BE2C (cell line): Measurements from ENCODE around the gene INPP5E.

Experiments
- DNase-seq: peaks from one replicate; pipeline ENCODE4 v3.0.0-alpha.2; 2020
- H3K27me3 ChIP-seq: fragments of 250-450 bp; sonication (Bioruptor Pico); 2 replicates; pipeline ENCODE4 v1.5.1; 2020; ENCODE audit warnings: mild to moderate bottlenecking
- H3K36me3 ChIP-seq: fragments of 250-450 bp; sonication (Bioruptor Pico); 2 replicates; pipeline ENCODE4 v1.5.1; 2020; ENCODE audit warnings: mild to moderate bottlenecking
- H3K4me1 ChIP-seq: fragments of 250-450 bp; sonication (Bioruptor Pico); 2 replicates; pipeline ENCODE4 v1.5.1; 2020
- H3K4me3 ChIP-seq: 2 replicates; pipeline ENCODE4 v1.5.1; 2011; ENCODE audit warnings: low read depth, low read length
- H3K9me3 ChIP-seq: fragments of 250-450 bp; sonication (Bioruptor Pico); 2 replicates; pipeline ENCODE4 v1.5.1; 2020
- CTCF ChIP-seq: IDR thresholded peaks from 2 replicates; pipeline ENCODE4 v1.5.1; 2012; ENCODE audit warnings: mild to moderate bottlenecking, low read depth, low read length

The INPP5E gene

GRCh38 chr9:136433849-136434579, 5.6 kb downstream of the INPP5E start:
- H3K4me3 ChIP-seq = no peak overlapping the region
- no peaks in the 10 kb centered on the region for H3K27me3 ChIP-seq
- no peaks in the 10 kb centered on the region; the same call in 1 of the 2 replicates for H3K4me1 ChIP-seq
- no peak for DNase-seq
- H3K36me3 ChIP-seq = peaks cover 41% of the 10 kb centered on the region
- no peaks in the 10 kb centered on the region for H3K9me3 ChIP-seq
- no peak for TF ChIP-seq CTCF

GRCh38 chr9:136433043-136433715, 6.5 kb downstream of the INPP5E start:
- Histone ChIP-seq H3K4me1 (no peaks in the 10 kb centered on the region; the same call in 1 of the 2 replicates), H3K36me3 (peaks cover 49% of the 10 kb centered on the region), H3K27me3 (no peaks in the 10 kb centered on the region), H3K4me3 (no peak overlapping the region), H3K9me3 (no peaks in the 10 kb centered on the region)
- no peak for DNase-seq
- TF ChIP-seq CTCF = no peak

- no peak for TF ChIP-seq CTCF
- no peaks in the 10 kb centered on the region for H3K9me3 ChIP-seq
- peaks cover 55% of the 10 kb centered on the region for H3K36me3 ChIP-seq
- H3K4me3 ChIP-seq = no peak overlapping the region
- H3K4me1 ChIP-seq = no peaks in the 10 kb centered on the region; the same call in 1 of the 2 replicates
- no peak for DNase-seq
- no peaks in the 10 kb centered on the region for H3K27me3 ChIP-seq
Measured at GRCh38 chr9:136432591-136432990, 7.1 kb downstream of the INPP5E start.

DNA sequence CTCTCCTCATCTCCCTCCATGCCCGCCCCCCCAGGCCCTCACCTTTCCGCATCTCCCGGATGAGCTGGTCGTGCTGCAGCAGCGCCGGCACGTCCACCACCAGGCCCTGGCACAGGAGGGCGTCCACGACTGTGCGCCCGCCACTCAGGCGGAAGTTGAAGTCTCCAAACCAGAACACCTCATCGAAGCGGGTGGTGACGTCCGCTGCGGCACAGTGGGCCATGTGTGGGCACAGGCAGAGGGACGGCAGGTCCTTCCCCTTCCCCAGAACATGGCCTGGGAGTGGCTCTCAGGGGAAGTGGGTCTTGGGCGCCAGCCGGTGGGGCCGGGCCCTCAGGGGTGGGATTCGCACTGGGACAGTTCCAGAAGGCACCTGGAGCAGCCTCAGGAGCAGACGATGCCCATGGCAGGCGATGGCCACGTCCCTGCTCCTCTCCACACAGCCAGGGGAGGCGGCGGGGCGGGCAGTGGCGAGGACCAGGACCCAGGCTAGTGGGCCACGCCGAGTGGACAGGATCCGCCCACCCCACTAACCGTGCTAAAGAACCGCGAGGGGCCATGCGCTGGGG, 7.8 kb downstream of the INPP5E start:
- H3K27me3 ChIP-seq = no peaks in the 10 kb centered on the region
- no peak overlapping the region for H3K4me3 ChIP-seq
- H3K4me1 ChIP-seq = no peaks in the 10 kb centered on the region
- H3K36me3 ChIP-seq = peaks cover 56% of the 10 kb centered on the region
- no peaks in the 10 kb centered on the region for H3K9me3 ChIP-seq
- TF ChIP-seq CTCF = no peak
- DNase-seq = no peak

DNA sequence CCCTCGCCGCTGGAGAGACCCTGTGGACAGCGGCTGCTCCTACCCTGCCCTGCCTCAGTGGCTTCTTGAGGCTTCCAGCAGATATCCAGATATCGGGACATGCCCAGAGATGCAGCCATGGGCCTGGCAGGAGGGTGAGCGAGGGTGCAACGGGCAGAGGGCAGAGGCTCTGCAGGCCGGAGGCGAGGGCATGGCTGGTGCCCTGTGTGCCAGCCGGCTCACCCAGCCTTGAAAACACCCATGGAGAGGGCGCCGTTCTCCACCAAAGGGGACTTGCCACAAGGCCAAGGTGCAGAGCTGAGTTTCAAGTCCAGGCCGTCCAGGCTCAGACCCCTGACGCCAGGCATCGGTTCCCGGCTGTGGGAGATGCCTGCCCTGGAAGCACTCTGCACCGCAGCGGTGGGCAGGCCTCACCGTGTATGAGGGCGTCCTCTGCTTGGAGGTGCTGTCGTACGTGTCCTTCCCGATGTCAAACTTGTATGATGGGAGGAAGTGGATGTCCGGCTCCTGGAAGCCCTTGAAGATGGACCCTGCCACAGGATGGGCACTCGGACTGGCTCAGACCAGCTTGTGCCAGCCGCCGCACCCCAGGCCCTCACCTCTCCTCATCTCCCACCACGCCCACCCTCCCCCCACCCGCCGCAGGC, 8.9 kb downstream of the INPP5E start:
- Histone ChIP-seq H3K36me3 (peaks cover 54% of the 10 kb centered on the region), H3K27me3 (no peaks in the 10 kb centered on the region), H3K4me1 (no peaks in the 10 kb centered on the region), H3K4me3 (no peak overlapping the region), H3K9me3 (no peaks in the 10 kb centered on the region)
- DNase-seq = no peak
- TF ChIP-seq CTCF = no peak
